ENCODE results near the gene TBC1D8B. TPM values are rescaled to one million over a fixed set of nuclear protein-coding genes. Genes with fewer than 3 reads are reported as not detected.
"Not testable (repeated sequence)": the region's sequence is repeated elsewhere in the genome, so short reads cannot be mapped to it uniquely, and the experiment has no call there.

TBC1D8B gene
- total and polyA plus RNA-seq, 9 of the 15 experiments (the other 6 are each of a cell fraction or from before 2014, with no cell fraction given): 0.04 to 0.36 (median 0.10) TPM; not detected in 1

- POLR2A ChIA-PET: not testable (repeated sequence)
Measured at GRCh38 chrX:106814093-106814492, 11.6 kb downstream of the TBC1D8B start.

GRCh38 chrX:106862972-106863688 lies 60.7 kb downstream of the TBC1D8B start:
- no TSS peak for BruUV-seq (replicated peaks)
- H3K4me1 ChIP-seq (replicated peaks in 1 of 2; ENCODE audit: control insufficient read depth in 2 of 2, insufficient read depth in 2 of 2, low read length in 2 of 2): no peaks in the 10 kb centered on the region
- H3K36me3 ChIP-seq (ENCODE audit: control insufficient read depth, insufficient read depth, low read length): no peaks in the 10 kb centered on the region
- H3K27ac ChIP-seq (ENCODE audit: extremely low read depth, low read depth, low read length): no peak overlapping the region
- 2% methylated on average over 11 of the region's 13 CpGs for WGBS (ENCODE audit: insufficient coverage, low coverage, missing lambda C conversion rate)
- CTCF ChIA-PET (ENCODE audit: low intra/inter-chr PET ratio): no interaction called here
- in situ Hi-C loops (cut with MboI) (no loop called here), intact Hi-C loops (cut with micrococcal nuclease) (no loop called here)
- no peak overlapping the region for H3K9ac ChIP-seq (ENCODE audit: insufficient read depth in 1 of 2, low read depth in 2 of 2, low read length in 2 of 2)
- no peaks in the 10 kb centered on the region for H3K79me2 ChIP-seq (ENCODE audit: control insufficient read depth, insufficient read depth, low read length)
- no peak overlapping the region for H3K4me2 ChIP-seq (ENCODE audit: insufficient read depth, low read length)
- ATAC-seq (peak; percentile 86), DNase-seq (ENCODE audit: extremely low read depth in 1 of 4, low spot score in 3 of 4) (peak in 2 of 4 experiments; percentile 6 to 20), FAIRE-seq (no peak)
- no peak overlapping the region for H2AFZ ChIP-seq (ENCODE audit: low read depth, low read length)
- no peaks in the 10 kb centered on the region for H3K9me3 ChIP-seq (replicated peaks; ENCODE audit: control insufficient read depth, insufficient read depth, low read depth, low read length)
- POLR2A ChIA-PET: no interaction called here
- H4K20me1 ChIP-seq (replicated peaks; ENCODE audit: control insufficient read depth, insufficient read depth, low read length): no peaks in the 10 kb centered on the region
- H3K27me3 ChIP-seq (ENCODE audit: control insufficient read depth in 2 of 2, insufficient read depth in 2 of 2, low read length in 2 of 2): no peaks in the 10 kb centered on the region
- H3K4me3 ChIP-seq: no peak overlapping the region
- H3K9me1 ChIP-seq (ENCODE audit: control insufficient read depth, insufficient read depth, low read length): no peaks in the 10 kb centered on the region
- 0 out of 2 replicates have a peak, but pooled peaks have one; percentile 13 for TF ChIP-seq SMC3 (conservative IDR thresholded peaks at IDR 0.05; ENCODE audit: insufficient read depth, low read depth, low read length)
- no peak for TF ChIP-seq ZNF592 (IDR thresholded peaks at IDR 0.05)
- TF ChIP-seq RNF2 (IDR thresholded peaks at IDR 0.05): no peak
- no peak for TF ChIP-seq ZNF57 (CRISPR knock-in tag; IDR thresholded peaks at IDR 0.05)
- no peak for TF ChIP-seq RBM22 (IDR thresholded peaks at IDR 0.05; ENCODE audit: low read depth, low read length, poor library complexity, severe bottlenecking)
- no peak for TF ChIP-seq FOS (IDR thresholded peaks at IDR 0.05; ENCODE audit: extremely low read depth, insufficient read length)
- no peak for TF ChIP-seq EZH2 (IDR thresholded peaks at IDR 0.05; ENCODE audit: borderline replicate concordance, low read depth, low read length)
- no peak for TF ChIP-seq ZNF740 (CRISPR knock-in tag; IDR thresholded peaks at IDR 0.05)
- TF ChIP-seq ZNF740 (tag; IDR thresholded peaks at IDR 0.05): no peak
- TF ChIP-seq SMARCA4 (IDR thresholded peaks at IDR 0.05): no peak
- TF ChIP-seq HOXB6 (CRISPR knock-in tag; IDR thresholded peaks at IDR 0.05; ENCODE audit: borderline replicate concordance): no peak

More at GRCh38 chrX:106814093-106814492, 11.6 kb downstream of the TBC1D8B start:
- H2AFZ ChIP-seq (ENCODE audit: low read depth, low read length); H3K36me3 ChIP-seq (ENCODE audit: control insufficient read depth, insufficient read depth, low read length); H3K79me2 ChIP-seq (ENCODE audit: control insufficient read depth, insufficient read depth, low read length); CTCF ChIA-PET (ENCODE audit: low intra/inter-chr PET ratio); H3K9me3 ChIP-seq (replicated peaks; ENCODE audit: control insufficient read depth, insufficient read depth, low read depth, low read length); H3K4me3 ChIP-seq; intact Hi-C loops (cut with micrococcal nuclease); H3K27ac ChIP-seq (ENCODE audit: extremely low read depth, low read depth, low read length); H3K4me1 ChIP-seq (replicated peaks in 1 of 2; ENCODE audit: control insufficient read depth in 2 of 2, insufficient read depth in 2 of 2, low read length in 2 of 2); in situ Hi-C loops (cut with MboI); H3K4me2 ChIP-seq (ENCODE audit: insufficient read depth, low read length); BruUV-seq (replicated peaks); H3K27me3 ChIP-seq (ENCODE audit: control insufficient read depth in 2 of 2, insufficient read depth in 2 of 2, low read length in 2 of 2); H3K9me1 ChIP-seq (ENCODE audit: control insufficient read depth, insufficient read depth, low read length); H3K9ac ChIP-seq (ENCODE audit: insufficient read depth in 1 of 2, low read depth in 2 of 2, low read length in 2 of 2); FAIRE-seq; H4K20me1 ChIP-seq (replicated peaks; ENCODE audit: control insufficient read depth, insufficient read depth, low read length); ATAC-seq; DNase-seq (ENCODE audit: extremely low read depth in 1 of 4, low spot score in 3 of 4): not testable (repeated sequence)
- 11% methylated on average over 2 of the region's 3 CpGs for WGBS (ENCODE audit: insufficient coverage, low coverage, missing lambda C conversion rate)
- TF ChIP-seq NFIC (IDR thresholded peaks at IDR 0.05): peak; percentile 53
